Cardiac fibroblast (primary cell): ENCODE results near the gene FOXP4.

ENCODE experiments used
- DNase-seq, 2 donors: peaks; one replicate each; pipeline versions ENCODE4 v3.0.0 to v3.0.0-alpha.2; 2010; ENCODE audit warnings: low read depth in 2 of 2
- H3K4me3 ChIP-seq, 2 donors: replicated peaks in 1 of 2; 1 replicate in 1 of 2; 2 replicates in 1 of 2; pipeline ENCODE4 v1.5.1; 2011; ENCODE audit warnings: low read depth in 2 of 2, low read length in 2 of 2, mild to moderate bottlenecking in 2 of 2, moderate library complexity in 1 of 2
- TF ChIP-seq, protein P1 (sequence below): IDR thresholded peaks from one replicate; pipeline ENCODE4 v1.5.1; 2011; ENCODE audit warnings: low read depth, mild to moderate bottlenecking, low read length, inconsistent platforms

FOXP4 gene

DNA sequence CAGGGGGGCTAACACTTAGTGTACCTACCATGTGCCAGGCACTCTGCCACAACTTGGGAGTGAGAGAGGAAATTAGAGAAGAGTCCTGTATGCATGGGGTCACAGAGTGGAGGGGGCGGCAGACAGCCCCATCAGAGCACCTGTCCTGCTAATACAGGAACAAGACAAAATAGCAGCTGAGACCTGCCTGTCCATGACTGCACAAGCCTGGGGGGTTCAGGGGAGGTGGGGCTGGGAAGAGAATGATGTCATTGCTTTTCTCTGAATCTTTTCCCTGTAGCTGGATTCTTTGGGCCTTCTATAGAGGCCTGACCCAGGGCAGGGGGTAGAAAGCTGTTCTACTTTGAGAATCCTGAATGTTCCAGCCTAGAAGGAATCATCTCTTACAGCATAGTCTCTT is 37.4 kb downstream of the FOXP4 start:
- H3K4me3 ChIP-seq = no peak overlapping the region
- DNase-seq = no peak
- TF ChIP-seq, protein P1, sequence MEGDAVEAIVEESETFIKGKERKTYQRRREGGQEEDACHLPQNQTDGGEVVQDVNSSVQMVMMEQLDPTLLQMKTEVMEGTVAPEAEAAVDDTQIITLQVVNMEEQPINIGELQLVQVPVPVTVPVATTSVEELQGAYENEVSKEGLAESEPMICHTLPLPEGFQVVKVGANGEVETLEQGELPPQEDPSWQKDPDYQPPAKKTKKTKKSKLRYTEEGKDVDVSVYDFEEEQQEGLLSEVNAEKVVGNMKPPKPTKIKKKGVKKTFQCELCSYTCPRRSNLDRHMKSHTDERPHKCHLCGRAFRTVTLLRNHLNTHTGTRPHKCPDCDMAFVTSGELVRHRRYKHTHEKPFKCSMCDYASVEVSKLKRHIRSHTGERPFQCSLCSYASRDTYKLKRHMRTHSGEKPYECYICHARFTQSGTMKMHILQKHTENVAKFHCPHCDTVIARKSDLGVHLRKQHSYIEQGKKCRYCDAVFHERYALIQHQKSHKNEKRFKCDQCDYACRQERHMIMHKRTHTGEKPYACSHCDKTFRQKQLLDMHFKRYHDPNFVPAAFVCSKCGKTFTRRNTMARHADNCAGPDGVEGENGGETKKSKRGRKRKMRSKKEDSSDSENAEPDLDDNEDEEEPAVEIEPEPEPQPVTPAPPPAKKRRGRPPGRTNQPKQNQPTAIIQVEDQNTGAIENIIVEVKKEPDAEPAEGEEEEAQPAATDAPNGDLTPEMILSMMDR = no peak

DNA sequence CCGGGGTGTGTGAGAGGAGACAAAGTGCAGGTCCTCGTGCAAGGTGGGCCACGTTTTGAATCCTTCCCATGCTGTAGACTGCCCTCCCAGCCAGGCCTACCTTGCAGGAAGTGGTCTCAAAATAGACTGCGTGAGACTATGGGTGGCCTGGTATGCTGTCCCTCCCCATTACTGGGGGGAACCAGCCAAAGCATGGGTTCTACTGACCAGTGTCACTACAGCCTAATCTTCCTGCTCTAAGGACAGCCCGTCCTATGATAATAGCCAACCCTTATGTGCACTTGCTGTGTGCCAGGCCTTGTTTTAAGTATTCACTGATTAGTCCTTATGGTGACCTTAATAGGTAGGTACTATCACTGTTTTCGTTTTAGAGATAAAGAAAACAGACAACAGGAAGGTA is 38.0 kb downstream of the FOXP4 start:
- TF ChIP-seq, protein P1 = no peak
- DNase-seq = no peak
- H3K4me3 ChIP-seq = no peak overlapping the region

- DNase-seq = no peak
- TF ChIP-seq, protein P1 = no peak
- H3K4me3 ChIP-seq = no peak overlapping the region
Measured at GRCh38 chr6:41584668-41585205, 38.6 kb downstream of the FOXP4 start.

DNA sequence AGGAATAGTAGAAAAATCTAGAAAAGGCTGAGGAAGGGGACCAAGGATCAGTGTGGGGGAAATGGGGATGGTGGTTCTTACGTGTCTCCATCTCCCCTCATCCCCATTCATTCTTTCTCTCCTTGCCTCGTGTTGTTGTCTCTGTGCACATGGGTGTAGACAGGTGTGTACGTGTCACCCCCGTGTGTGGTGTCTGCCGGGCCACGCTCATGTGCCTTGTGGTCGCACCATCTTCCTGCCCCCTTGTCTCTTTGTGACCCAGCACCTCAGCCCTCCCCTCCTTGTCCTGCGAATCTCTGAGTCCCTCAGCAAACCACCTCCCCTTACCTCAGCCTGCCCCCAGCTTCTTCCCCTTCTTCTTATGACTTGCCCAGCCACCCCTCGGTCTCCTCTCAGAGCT is 39.4 kb downstream of the FOXP4 start:
- no peak for DNase-seq
- TF ChIP-seq, protein P1 = no peak
- H3K4me3 ChIP-seq = no peak overlapping the region

- H3K4me3 ChIP-seq = no peak overlapping the region
- TF ChIP-seq, protein P1 = no peak
- no peak for DNase-seq
Measured at GRCh38 chr6:41586252-41587007, 40.2 kb downstream of the FOXP4 start.

DNA sequence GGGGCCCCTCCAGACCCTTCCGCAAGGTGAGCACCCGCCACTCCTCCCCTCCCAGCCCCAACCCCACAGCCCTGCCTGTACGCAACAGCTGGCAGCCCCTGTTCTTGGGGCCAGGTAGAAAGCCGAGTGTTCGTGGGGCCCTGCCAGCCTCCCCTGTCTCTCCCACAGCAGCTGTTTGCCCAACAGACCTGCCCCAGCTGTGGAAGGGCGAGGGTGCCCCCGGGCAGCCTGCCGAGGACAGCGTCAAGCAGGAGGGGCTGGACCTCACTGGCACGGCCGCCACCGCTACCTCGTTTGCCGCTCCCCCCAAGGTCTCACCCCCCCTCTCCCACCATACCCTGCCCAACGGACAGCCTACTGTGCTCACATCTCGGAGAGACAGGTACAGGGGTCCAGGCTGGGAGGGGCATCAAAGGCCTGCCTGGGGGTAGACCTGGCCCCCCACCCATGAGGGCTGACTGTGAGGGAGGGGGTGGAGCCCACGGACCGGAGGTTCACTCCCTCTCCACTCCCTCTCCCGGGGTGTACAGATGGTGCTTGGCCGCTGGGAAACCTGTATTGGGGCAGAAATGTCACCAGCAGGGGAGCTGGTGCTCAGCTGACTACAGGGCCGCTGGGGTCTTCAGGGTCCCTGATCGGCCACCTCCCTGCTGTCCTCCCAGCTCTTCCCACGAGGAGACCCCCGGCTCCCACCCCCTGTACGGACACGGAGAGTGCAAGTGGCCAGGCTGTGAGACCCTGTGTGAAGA is 41.1 kb downstream of the FOXP4 start:
- TF ChIP-seq, protein P1 = no peak
- DNase-seq = no peak
- H3K4me3 ChIP-seq = no peak overlapping the region
